Adrenal gland (tissue), 5 donors: ENCODE results near the gene APOL1.

Experiments used
- POLR2A ChIP-seq, 2 donors: fragments of 450-650 bp; IDR thresholded peaks; one replicate each; pipeline ENCODE4 v1.6.1; 2017; ENCODE audit warnings: antibody characterized with exemption in 2 of 2, mild to moderate bottlenecking in 2 of 2, moderate library complexity in 1 of 2
- TF ChIP-seq, protein P1 (sequence below), 6 experiments: fragments of 450-650 bp in 4 of 6; fragments of 200-600 bp in 2 of 6; sonication (generic) in 1 of 6; IDR thresholded peaks; 1 replicate in 5 of 6; 2 replicates in 1 of 6; pipeline versions ENCODE4 v1.5.1 to v1.8.0; 2016 to 2021; ENCODE audit warnings: antibody characterized with exemption in 6 of 6, mild to moderate bottlenecking in 2 of 6, moderate library complexity in 1 of 6
- donor health status: DM: no; HTN: no; CAD: no.

DNA sequence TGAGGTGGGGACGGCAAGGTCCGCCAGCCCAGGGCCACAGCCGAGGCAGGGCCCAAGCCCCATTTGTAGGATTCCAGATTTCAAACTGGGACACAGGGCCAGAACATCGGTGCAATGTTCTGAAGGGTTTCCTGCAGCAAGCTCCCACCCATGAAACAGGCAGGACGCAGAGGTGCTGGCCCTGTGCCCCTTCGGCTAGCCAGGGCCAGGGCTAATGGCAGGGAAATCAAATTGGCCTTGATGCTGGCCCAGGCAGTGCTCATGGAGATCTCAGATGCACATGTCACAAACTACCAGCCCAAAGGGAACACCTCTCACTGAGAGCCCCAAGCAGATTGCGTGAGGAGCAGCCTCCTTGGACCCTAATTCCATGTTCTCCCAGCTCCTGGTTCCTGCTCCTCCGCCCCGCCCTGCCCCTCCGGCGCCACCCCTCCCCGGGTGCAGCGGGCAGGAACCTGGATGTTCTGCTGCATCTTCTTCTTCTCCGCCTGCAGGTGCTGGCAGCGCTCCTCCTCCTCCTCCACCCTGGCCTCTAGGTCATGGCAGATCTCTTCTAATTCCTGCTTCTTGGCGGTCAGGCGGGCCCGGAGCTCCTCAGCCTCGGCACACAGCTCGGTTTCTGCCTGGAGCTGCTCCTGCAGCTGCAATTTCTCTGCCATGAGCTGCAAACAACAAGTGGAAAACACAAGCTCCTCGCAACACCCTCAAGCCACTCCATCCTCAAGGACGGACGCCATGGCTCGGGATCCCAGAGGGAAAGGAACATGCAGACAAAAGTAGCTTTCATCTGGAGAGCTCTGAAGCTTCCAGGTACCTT, 47.7 kb downstream of the APOL1 start:
- TF ChIP-seq, protein P1, sequence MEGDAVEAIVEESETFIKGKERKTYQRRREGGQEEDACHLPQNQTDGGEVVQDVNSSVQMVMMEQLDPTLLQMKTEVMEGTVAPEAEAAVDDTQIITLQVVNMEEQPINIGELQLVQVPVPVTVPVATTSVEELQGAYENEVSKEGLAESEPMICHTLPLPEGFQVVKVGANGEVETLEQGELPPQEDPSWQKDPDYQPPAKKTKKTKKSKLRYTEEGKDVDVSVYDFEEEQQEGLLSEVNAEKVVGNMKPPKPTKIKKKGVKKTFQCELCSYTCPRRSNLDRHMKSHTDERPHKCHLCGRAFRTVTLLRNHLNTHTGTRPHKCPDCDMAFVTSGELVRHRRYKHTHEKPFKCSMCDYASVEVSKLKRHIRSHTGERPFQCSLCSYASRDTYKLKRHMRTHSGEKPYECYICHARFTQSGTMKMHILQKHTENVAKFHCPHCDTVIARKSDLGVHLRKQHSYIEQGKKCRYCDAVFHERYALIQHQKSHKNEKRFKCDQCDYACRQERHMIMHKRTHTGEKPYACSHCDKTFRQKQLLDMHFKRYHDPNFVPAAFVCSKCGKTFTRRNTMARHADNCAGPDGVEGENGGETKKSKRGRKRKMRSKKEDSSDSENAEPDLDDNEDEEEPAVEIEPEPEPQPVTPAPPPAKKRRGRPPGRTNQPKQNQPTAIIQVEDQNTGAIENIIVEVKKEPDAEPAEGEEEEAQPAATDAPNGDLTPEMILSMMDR (IDR thresholded peaks at IDR 0.05): no peak
- no peak for TF ChIP-seq POLR2A (IDR thresholded peaks at IDR 0.05)
